Kidney epithelial cell (primary cell): Measurements from ENCODE around the gene STAG2. TPM values are rescaled to one million over a fixed set of nuclear protein-coding genes. Genes with fewer than 3 reads are reported as not detected.

Source experiments
- DNase-seq: peaks from one replicate; pipeline ENCODE4 v3.0.0-alpha.2; 2010; ENCODE audit warnings: low read depth
- H3K27me3 ChIP-seq: 2 replicates; pipeline ENCODE4 v1.6.0; 2011; ENCODE audit warnings: low read length; ENCODE audit not compliant: control insufficient read depth, insufficient read depth
- H3K36me3 ChIP-seq: 2 replicates; pipeline ENCODE4 v1.5.1; 2011; ENCODE audit warnings: low read length; ENCODE audit not compliant: control insufficient read depth, insufficient read depth
- H3K4me3 ChIP-seq: 2 replicates; pipeline ENCODE4 v1.5.1; 2011; ENCODE audit warnings: low read depth, mild to moderate bottlenecking, control low read depth, low read length
- CTCF ChIP-seq: IDR thresholded peaks from 2 replicates; pipeline ENCODE4 v1.5.1; 2011; ENCODE audit warnings: mild to moderate bottlenecking, moderate library complexity, low read length, control low read depth, inconsistent platforms; ENCODE audit not compliant: insufficient read depth, poor library complexity, severe bottlenecking
- total RNA-seq: library from RNA; depleted of rRNA; stranded (reverse); fragments of >200 nt; gene quantifications from 2 replicates; pipeline ENCODE4 v1.2.3, GENCODE V29; 2015

Gene STAG2
- total RNA-seq, 1 donor from 2014 or later: 35.1 TPM

DNA sequence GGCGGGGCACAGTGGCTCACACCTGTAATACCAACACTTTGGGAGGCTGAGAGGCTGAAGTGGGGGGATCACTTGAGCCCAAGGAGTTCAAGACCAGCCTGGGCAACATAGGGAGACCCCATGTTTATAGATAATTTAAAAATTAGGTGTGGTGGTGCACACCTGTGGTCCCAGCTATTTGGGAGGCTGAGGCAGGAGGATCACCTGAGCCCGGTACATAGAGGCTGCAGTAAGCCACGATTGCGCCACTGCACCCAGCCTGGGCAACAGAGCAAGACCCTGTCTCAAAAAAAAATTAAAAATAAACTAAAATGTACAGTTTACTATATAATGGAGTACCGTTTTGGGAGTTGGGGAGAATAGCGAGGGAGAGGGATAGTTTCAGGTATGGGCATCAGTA, 4.2 kb downstream of the STAG2 start:
- no peak for TF ChIP-seq CTCF
- Histone ChIP-seq H3K36me3 (no peaks in the 10 kb centered on the region), H3K4me3 (no peak overlapping the region), H3K27me3 (no peaks in the 10 kb centered on the region)
- no peak for DNase-seq

- no peaks in the 10 kb centered on the region for H3K36me3 ChIP-seq
- H3K27me3 ChIP-seq: no peaks in the 10 kb centered on the region
- no peak for TF ChIP-seq CTCF
- no peak overlapping the region for H3K4me3 ChIP-seq
- no peak for DNase-seq
Measured at GRCh38 chrX:123967497-123967896, 6.0 kb downstream of the STAG2 start.

DNA sequence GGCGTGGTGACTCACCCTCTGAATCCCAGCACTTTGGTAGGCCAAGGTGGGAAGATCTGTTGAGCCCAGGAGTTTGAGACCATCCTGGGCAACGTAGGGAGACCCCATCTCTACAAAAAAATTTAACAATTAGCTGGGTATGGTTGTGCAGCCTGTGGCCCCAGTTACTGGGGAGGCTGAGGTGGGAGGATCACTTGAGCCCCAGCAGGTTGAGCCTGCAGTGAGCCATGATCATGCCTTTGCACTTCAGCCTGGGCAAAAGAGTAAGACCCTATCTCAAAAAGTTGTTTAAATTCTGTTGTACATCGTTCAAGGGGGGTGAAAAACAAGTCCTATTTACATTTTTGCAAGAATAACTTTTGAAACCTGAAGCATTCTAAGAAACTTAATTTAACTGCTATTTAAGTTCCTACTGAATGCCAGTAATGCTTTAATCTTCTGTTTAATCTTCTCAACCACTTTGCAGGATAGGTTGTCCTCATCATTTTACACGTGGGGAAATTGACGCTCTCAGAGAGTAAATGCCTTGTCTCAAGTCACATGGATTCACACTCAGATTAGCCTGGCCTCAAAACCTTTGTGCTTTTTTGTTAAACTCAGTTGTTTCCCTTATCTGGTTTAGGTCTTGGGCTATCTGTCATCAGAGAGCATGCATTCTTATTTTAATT, 7.0 kb downstream of the STAG2 start:
- H3K4me3 ChIP-seq: no peak overlapping the region
- TF ChIP-seq CTCF: no peak
- no peak for DNase-seq
- H3K27me3 ChIP-seq: no peaks in the 10 kb centered on the region
- no peaks in the 10 kb centered on the region for H3K36me3 ChIP-seq

DNA sequence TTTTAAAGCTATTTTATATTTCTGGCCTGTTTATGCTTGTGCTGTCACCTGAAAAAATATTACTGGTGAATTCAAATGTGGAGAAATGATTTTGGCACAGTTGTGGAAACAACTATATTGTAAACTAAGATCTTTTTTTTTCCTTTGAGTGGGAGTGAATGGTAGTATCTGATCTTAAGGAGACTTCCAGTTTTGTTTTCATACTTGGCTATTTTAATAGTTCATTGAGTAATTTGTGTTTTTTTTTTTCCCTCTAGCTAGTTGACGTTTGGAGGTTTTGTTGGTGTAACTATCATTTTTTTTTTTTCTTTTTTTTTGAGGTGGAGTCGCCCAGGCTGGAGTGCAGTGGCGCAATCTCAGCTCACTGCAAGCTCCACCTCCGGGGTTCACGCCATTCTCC, 10.5 kb downstream of the STAG2 start:
- no peak for TF ChIP-seq CTCF
- no peak for DNase-seq
- no peaks in the 10 kb centered on the region for H3K36me3 ChIP-seq
- H3K4me3 ChIP-seq: no peak overlapping the region
- no peaks in the 10 kb centered on the region for H3K27me3 ChIP-seq

GRCh38 chrX:123973921-123974320, 12.4 kb downstream of the STAG2 start:
- no peak for DNase-seq
- Histone ChIP-seq H3K27me3 (no peaks in the 10 kb centered on the region), H3K4me3 (no peak overlapping the region), H3K36me3 (no peaks in the 10 kb centered on the region)
- no peak for TF ChIP-seq CTCF

DNA sequence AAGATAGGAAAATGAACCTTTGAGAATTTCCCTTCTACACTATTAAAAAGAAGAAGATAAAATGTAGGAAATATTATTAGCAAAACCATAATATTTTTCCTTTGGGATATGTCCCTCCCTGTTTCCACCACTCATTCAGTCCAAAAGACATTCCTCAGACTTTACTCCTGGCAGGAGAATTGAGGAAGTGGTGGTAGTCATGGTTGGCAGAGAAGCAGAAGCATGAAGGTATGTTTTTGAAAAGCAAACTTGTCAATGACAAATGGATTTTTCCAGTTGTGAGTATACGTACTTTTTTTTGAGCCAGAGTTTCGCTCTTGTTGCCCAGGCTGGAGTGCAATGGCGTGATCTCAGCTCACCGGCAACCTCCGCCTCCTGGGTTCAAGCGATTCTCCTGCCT, 13.7 kb downstream of the STAG2 start:
- Histone ChIP-seq H3K36me3 (no peaks in the 10 kb centered on the region), H3K4me3 (no peak overlapping the region), H3K27me3 (no peaks in the 10 kb centered on the region)
- TF ChIP-seq CTCF: no peak
- no peak for DNase-seq
